Fibroblast of gingiva (primary cell): ENCODE results near the gene AEBP2.

Experiments used
- DNase-seq: peaks from one replicate; pipeline ENCODE4 v3.0.0-alpha.2; 2011; ENCODE audit warnings: low read depth

Gene AEBP2

GRCh38 chr12:19553175-19553574, 113.9 kb downstream of the AEBP2 start:
- no peak for DNase-seq

DNA sequence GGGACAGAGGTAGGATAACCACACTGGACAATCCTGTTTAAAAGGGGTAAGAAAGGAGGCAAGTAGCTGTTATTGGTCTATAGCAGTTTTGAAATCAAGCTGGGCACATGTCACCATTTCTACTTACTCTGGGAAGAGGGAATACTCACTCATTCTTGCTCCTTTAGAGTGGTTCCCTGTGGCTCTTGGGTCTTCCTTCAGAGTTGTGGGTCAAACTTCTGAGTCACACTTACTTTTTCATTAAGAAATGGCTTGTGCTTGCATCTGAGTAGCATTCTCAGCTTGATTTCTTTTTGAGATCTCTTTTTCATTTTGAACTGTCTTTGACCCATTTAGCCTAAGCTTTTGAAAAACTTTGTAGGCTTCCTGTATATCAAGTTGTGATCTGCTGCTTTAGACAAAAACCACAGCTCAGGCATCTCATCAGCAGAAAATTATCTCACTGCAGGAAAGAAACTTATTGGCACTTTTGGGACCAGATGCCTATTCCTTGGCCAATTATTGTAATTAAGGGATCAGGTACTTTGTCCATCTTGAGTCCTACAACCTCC, 122.2 kb downstream of the AEBP2 start:
- no peak for DNase-seq
